Activated naive CD4-positive, alpha-beta T cell treated with anti-CD3 and anti-CD28 coated beads for 36 hours (primary cell): Measurements from ENCODE around the gene TARS3. TPM values are rescaled to one million over a fixed set of nuclear protein-coding genes. Genes with fewer than 3 reads are reported as not detected.

Source experiments
- CTCF ChIA-PET: fragments of 350-600 bp; sonication (Branson Sonifier 250); formaldehyde crosslinking; loops from one replicate; lab custom pipeline; 2021; ENCODE audit warnings: antibody characterized with exemption; lab: Charles Lee
- DNase-seq: peaks from one replicate; pipeline ENCODE4 v3.0.0-alpha.2; 2020
- H3K27ac Mint-ChIP-seq: one replicate; pipeline ENCODE4 v1.8.0; 2021; ENCODE audit warnings: mild to moderate bottlenecking, mixed read lengths
- H3K27me3 Mint-ChIP-seq: one replicate; pipeline ENCODE4 v1.8.0; 2021; ENCODE audit warnings: low read depth, mixed read lengths
- H3K36me3 Mint-ChIP-seq: one replicate; pipeline ENCODE4 v1.8.0; 2021; ENCODE audit warnings: low read depth, mixed read lengths
- H3K4me1 Mint-ChIP-seq: one replicate; pipeline ENCODE4 v1.8.0; 2021; ENCODE audit warnings: low read depth, mixed read lengths
- H3K4me3 Mint-ChIP-seq: one replicate; pipeline ENCODE4 v1.8.0; 2021; ENCODE audit warnings: mild to moderate bottlenecking, moderate library complexity, mixed read lengths
- H3K9me3 Mint-ChIP-seq: one replicate; pipeline ENCODE4 v1.8.0; 2021; ENCODE audit warnings: mixed read lengths
- intact Hi-C: fragments of 100-400 bp; cut with micrococcal nuclease; formaldehyde crosslinking; loops from one replicate; pipeline ENCODE4 v1.15.1; 2023
- total RNA-seq, 2 experiments: library from RNA; stranded (reverse); gene quantifications; one replicate each; pipeline ENCODE4 v1.2.3, GENCODE V29; 2021

Gene TARS3
- total RNA-seq, 2 experiments from 2014 or later = 6.9 to 8.0 TPM

DNA sequence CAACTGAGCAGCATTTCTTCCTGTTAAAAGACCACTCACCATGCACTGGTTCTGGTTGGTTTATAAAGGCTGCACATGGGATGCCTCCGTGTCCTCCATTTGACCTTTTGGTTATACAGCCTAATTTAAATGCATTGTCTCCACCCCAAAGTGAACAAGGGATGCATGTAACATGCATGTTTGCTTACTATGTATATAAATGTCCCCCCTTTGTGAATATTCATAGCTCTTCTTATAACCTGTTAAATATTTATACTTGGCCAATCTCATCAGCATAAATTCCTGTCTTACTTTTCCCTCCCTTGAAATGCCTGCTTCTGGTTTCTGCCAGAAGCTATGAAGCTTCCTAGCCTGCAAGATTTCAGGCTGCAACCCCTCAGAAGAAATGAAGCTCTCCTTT is 27.4 kb downstream of the TARS3 start:
- H3K4me3 Mint-ChIP-seq = no peak overlapping the region
- intact Hi-C loops = loop anchor here (1.0 to 2.0 kb wide), 2 partner anchors 26 to 44 kb away; partner anchors contain the start of gene TM2D3
- no peak for DNase-seq
- no peaks in the 10 kb centered on the region for H3K9me3 Mint-ChIP-seq
- peaks cover 51% of the 10 kb centered on the region for H3K36me3 Mint-ChIP-seq
- peak overlapping the region; percentile 89 for H3K27ac Mint-ChIP-seq
- no peaks in the 10 kb centered on the region for H3K27me3 Mint-ChIP-seq
- CTCF ChIA-PET = no interaction called here
- peaks cover 43% of the 10 kb centered on the region for H3K4me1 Mint-ChIP-seq

GRCh38 chr15:101694261-101694660 is 30.0 kb downstream of the TARS3 start:
- H3K36me3 Mint-ChIP-seq = peaks cover 39% of the 10 kb centered on the region

GRCh38 chr15:101692801-101693598 is 31.3 kb downstream of the TARS3 start:
- H3K36me3 Mint-ChIP-seq = peaks cover 37% of the 10 kb centered on the region
- no peak overlapping the region for H3K4me3 Mint-ChIP-seq
- intact Hi-C loops = no loop called here
- DNase-seq = peak; percentile 58
- H3K9me3 Mint-ChIP-seq = no peaks in the 10 kb centered on the region
- no peaks in the 10 kb centered on the region for H3K27me3 Mint-ChIP-seq
- peaks cover 41% of the 10 kb centered on the region for H3K4me1 Mint-ChIP-seq
- peak overlapping the region; percentile 89 for H3K27ac Mint-ChIP-seq
- CTCF ChIA-PET = no interaction called here

More at GRCh38 chr15:101694261-101694660, 30.0 kb downstream of the TARS3 start:
- CTCF ChIA-PET = no interaction called here
- H3K4me1 Mint-ChIP-seq = peaks cover 45% of the 10 kb centered on the region
- no peak for DNase-seq
- intact Hi-C loops = no loop called here
- no peaks in the 10 kb centered on the region for H3K9me3 Mint-ChIP-seq
- no peaks in the 10 kb centered on the region for H3K27me3 Mint-ChIP-seq
- no peak overlapping the region for H3K4me3 Mint-ChIP-seq
- no peak overlapping the region for H3K27ac Mint-ChIP-seq

GRCh38 chr15:101689901-101690300 is 34.4 kb downstream of the TARS3 start:
- CTCF ChIA-PET = no interaction called here
- intact Hi-C loops = no loop called here
- Mint-ChIP-seq H3K9me3 (no peaks in the 10 kb centered on the region), H3K36me3 (peaks cover 20% of the 10 kb centered on the region), H3K27me3 (no peaks in the 10 kb centered on the region), H3K4me3 (no peak overlapping the region), H3K4me1 (peaks cover 21% of the 10 kb centered on the region), H3K27ac (no peak overlapping the region)
- DNase-seq = peak; percentile 45

GRCh38 chr15:101686718-101687117 is 37.6 kb downstream of the TARS3 start:
- CTCF ChIA-PET = interaction anchor here (0.6 kb wide), 1 partner anchor 13 kb away, joined by 3 read pairs; no protein-coding TSS in a partner anchor
- H3K4me1 Mint-ChIP-seq = peaks cover 14% of the 10 kb centered on the region
- H3K27me3 Mint-ChIP-seq = no peaks in the 10 kb centered on the region
- H3K36me3 Mint-ChIP-seq = peaks cover 18% of the 10 kb centered on the region
- H3K9me3 Mint-ChIP-seq = no peaks in the 10 kb centered on the region
- H3K4me3 Mint-ChIP-seq = no peak overlapping the region
- H3K27ac Mint-ChIP-seq = no peak overlapping the region
- no peak for DNase-seq
- intact Hi-C loops = no loop called here

DNA sequence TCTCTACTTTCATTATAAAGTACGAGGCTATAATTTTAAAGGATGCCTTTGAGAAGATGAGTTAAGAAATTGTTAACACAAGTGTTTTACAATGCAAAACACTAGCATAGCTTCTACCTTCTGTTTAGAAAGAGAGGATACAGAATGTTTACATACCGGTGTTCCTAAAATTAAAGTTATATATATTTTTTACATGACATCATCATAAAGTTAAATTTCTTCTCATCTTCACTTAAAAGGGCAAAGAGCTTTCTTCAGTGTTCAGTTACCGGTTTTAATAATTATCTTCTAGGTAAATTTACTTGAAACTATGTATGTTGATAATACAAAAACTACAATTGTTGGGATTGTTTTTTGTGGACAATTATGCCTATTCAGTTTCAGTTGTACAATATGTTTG is 39.4 kb downstream of the TARS3 start:
- no peaks in the 10 kb centered on the region for H3K27me3 Mint-ChIP-seq
- peaks cover 12% of the 10 kb centered on the region for H3K4me1 Mint-ChIP-seq
- no peak overlapping the region for H3K27ac Mint-ChIP-seq
- no peak overlapping the region for H3K4me3 Mint-ChIP-seq
- H3K9me3 Mint-ChIP-seq = no peaks in the 10 kb centered on the region
- intact Hi-C loops = no loop called here
- DNase-seq = no peak
- peaks cover 16% of the 10 kb centered on the region for H3K36me3 Mint-ChIP-seq
- CTCF ChIA-PET = no interaction called here

GRCh38 chr15:101684384-101684783 is 39.9 kb downstream of the TARS3 start:
- Mint-ChIP-seq H3K4me1 (peaks cover 11% of the 10 kb centered on the region), H3K4me3 (no peak overlapping the region), H3K27ac (peak overlapping the region; percentile 31), H3K9me3 (no peaks in the 10 kb centered on the region), H3K36me3 (peaks cover 16% of the 10 kb centered on the region), H3K27me3 (no peaks in the 10 kb centered on the region)
- intact Hi-C loops = no loop called here
- DNase-seq = no peak
- CTCF ChIA-PET = interaction anchor here (1.0 kb wide), 1 partner anchor 17 kb away, joined by 3 read pairs; no protein-coding TSS in a partner anchor

DNA sequence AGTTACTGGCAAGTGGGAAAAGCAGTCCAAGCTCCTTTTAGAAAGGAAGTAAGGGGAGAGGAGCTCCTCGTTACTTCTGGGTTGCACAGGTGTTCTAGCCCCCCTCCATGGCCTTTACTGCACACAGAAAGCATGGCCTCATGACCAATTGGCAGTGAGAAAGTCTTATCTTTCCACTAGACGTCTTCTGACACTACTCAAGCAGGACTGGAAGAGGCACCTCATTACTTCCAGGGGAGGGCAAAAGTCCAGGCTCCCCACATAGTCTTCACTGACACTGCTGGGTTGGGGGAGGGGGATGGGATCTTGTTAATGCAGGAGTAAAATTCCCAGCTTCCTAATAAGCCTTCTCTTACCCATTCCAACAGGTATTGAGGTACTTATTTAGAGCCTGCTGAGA is 44.5 kb downstream of the TARS3 start:
- intact Hi-C loops = no loop called here
- H3K27me3 Mint-ChIP-seq = no peaks in the 10 kb centered on the region
- H3K27ac Mint-ChIP-seq = no peak overlapping the region
- peaks cover 19% of the 10 kb centered on the region for H3K36me3 Mint-ChIP-seq
- DNase-seq = no peak
- CTCF ChIA-PET = no interaction called here
- no peaks in the 10 kb centered on the region for H3K9me3 Mint-ChIP-seq
- H3K4me1 Mint-ChIP-seq = peaks cover 11% of the 10 kb centered on the region
- H3K4me3 Mint-ChIP-seq = no peak overlapping the region

DNA sequence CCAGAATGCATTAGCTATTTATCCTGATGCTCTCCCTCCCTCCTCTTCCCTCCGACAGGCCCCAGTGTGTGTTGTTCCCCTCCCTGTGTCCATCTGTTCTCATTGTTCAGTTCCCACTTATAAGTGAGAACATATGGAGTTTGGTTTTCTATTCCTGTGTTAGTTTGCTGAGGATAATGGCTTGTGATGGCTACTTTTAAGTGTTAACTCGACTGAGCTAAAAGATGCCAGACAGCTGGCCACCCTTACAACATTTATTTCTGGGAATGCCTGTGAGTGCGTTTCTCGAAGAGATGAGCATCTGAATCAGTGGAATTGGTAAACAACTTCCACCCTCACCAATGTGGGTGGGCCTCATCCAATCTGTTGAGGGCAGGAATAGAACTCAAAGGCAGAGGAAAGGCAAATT is 47.3 kb downstream of the TARS3 start:
- Mint-ChIP-seq H3K27ac (no peak overlapping the region), H3K9me3 (no peaks in the 10 kb centered on the region), H3K36me3 (peaks cover 15% of the 10 kb centered on the region)

DNA sequence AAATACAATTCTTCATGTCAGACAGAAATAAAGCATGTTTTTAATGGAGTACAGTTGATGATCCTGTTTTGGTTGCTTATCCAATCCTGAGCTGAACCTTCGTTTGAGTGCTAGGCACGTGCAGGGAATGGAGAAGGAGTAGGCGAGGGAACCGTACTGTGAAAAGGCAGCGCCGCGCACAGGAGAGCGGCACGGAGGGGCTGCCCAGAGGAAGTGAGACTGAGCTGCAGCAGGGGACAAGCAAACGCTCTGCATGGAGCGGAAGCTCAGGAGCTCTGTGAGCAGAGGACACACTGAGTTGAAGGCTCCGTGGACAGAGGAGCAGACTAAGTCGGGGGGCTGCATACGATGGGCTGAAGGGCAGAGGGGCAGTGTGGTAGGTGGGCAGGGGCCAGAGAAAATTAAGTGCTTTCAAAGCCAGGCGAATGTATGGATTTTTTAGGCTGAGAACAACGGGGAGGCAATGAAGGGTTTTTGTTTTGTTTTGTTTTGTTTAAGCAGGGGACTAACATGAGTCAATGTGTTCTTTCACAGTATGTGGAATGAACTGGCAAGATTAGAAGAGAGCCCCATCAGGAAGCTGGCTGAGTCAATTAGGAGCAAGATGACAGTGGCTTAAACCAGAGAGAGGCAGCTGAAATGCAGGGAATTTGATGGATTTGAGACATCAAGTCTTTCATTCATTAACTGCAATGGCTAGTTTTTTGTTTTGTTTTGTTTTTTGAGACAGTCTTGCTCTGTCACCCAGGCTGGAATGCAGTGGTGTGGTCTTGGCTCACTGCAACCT is 48.3 kb downstream of the TARS3 start:
- no peak for DNase-seq
- H3K4me3 Mint-ChIP-seq = no peak overlapping the region
- H3K9me3 Mint-ChIP-seq = no peaks in the 10 kb centered on the region
- H3K4me1 Mint-ChIP-seq = no peaks in the 10 kb centered on the region
- CTCF ChIA-PET = no interaction called here
- H3K27me3 Mint-ChIP-seq = no peaks in the 10 kb centered on the region
- intact Hi-C loops = no loop called here
- H3K27ac Mint-ChIP-seq = no peak overlapping the region
- H3K36me3 Mint-ChIP-seq = peaks cover 19% of the 10 kb centered on the region

More for the DNA sequence above, 47.3 kb downstream of the TARS3 start:
- Mint-ChIP-seq H3K4me3 (no peak overlapping the region), H3K27me3 (no peaks in the 10 kb centered on the region), H3K4me1 (no peaks in the 10 kb centered on the region)
- CTCF ChIA-PET = no interaction called here
- DNase-seq = no peak
- intact Hi-C loops = no loop called here

GRCh38 chr15:101675015-101675414 is 49.3 kb downstream of the TARS3 start:
- Mint-ChIP-seq H3K27ac (no peak overlapping the region), H3K36me3 (peaks cover 23% of the 10 kb centered on the region), H3K9me3 (no peaks in the 10 kb centered on the region), H3K27me3 (no peaks in the 10 kb centered on the region), H3K4me3 (no peak overlapping the region), H3K4me1 (no peaks in the 10 kb centered on the region)
- CTCF ChIA-PET = no interaction called here
- intact Hi-C loops = no loop called here
- no peak for DNase-seq

DNA sequence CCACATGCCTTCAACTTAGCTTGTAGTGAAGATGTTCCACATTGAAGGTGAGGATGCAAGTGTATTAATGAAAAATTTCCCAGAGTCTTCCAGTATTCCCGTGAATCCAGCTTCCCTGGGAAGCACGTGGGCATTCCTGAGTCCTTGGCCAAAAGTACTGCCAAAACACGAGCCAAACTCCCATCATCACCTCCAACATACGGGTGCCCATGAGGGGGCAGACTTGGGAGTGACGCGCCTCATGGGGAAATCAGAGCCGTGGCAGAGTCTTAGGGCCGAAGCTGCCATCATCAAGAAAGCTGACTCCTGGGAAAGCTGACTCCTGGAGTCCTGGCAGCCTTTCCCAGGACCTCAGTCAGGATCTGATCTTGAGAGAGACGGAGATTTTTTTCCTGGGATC is 52.0 kb downstream of the TARS3 start:
- DNase-seq = no peak
- Mint-ChIP-seq H3K36me3 (peaks cover 33% of the 10 kb centered on the region), H3K27me3 (no peaks in the 10 kb centered on the region), H3K27ac (no peak overlapping the region), H3K4me1 (no peaks in the 10 kb centered on the region), H3K9me3 (no peaks in the 10 kb centered on the region), H3K4me3 (no peak overlapping the region)
- CTCF ChIA-PET = interaction anchor here (1.1 kb wide), 1 partner anchor 49 kb away, joined by 4 read pairs; no protein-coding TSS in a partner anchor
- intact Hi-C loops = no loop called here
